ENCODE results near the gene TFF2.

TFF2 gene

DNA sequence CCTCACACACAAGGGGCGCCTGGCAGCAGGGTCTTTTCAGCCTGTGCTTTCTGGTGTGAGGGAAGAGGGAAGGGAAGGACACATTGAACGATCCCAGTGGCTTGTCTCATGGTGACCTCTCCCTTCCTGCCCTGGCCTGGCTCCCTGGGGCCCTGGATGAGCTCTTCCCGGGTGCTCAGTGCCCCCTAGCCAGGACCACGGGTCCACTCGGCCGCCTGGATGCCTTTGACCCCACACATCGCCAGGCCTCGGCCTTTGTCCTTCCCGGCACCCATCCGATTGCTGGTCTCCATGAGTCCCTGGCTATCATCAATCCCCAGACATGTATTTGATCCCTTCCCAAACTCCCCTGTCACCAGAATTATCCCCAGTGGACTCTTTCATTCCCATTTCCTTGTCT is 29.6 kb downstream of the TFF2 start:
- no peak for DNase-seq (ENCODE audit: low read depth)
- TF ChIP-seq CTCF (IDR thresholded peaks at IDR 0.05; ENCODE audit: low read depth, low read length, missing control alignments): no peak
- H3K4me3 ChIP-seq (ENCODE audit: low read depth, low read length): no peak overlapping the region

- no peak for TF ChIP-seq CTCF (IDR thresholded peaks at IDR 0.05; ENCODE audit: low read depth, low read length, missing control alignments)
Observed at GRCh38 chr21:42320791-42321190, 30.0 kb downstream of the TFF2 start.

DNA sequence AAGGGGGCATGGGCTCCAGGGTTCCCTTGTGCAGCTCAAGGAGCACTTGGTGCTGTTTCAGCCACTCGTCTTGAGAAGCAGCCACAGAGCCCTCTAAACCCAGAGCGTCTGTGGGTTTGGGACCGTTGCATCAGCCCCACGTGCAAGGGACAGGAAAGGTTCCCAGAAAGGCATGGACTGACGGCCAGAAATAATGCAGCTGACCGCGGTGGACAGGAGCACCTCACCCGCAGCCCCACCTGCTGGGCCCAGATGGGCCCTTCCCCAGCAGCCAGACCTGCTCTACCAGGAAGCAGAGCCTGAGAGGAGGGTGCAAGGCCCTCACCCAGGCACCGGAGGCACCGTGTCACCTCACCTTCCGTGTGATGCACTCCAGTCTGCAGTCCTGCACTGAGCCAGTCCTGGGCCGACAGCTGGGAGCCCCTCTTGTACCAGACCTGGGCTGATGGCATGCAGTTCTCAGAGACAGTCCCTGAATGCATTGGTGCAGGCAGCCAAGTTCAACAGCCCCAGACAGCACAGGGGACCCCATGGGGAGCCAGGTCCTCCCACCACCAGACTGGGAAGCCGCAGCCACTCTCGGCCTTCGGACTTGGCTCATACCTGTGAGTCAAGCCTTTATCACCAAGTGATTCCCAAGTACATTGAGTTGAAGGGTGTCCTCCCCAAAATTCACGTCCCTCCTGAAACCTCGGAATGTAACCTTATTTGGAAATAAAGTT is 30.8 kb downstream of the TFF2 start:
- H3K4me3 ChIP-seq (ENCODE audit: low read depth, low read length): no peak overlapping the region
- DNase-seq (ENCODE audit: low read depth): no peak

More at GRCh38 chr21:42320791-42321190, 30.0 kb downstream of the TFF2 start:
- no peak overlapping the region for H3K4me3 ChIP-seq (ENCODE audit: low read depth, low read length)
- no peak for DNase-seq (ENCODE audit: low read depth)

GRCh38 chr21:42319376-42319775 is 31.4 kb downstream of the TFF2 start:
- no peak overlapping the region for H3K4me3 ChIP-seq (ENCODE audit: low read depth, low read length)
- DNase-seq (ENCODE audit: low read depth): no peak
- no peak for TF ChIP-seq CTCF (IDR thresholded peaks at IDR 0.05; ENCODE audit: low read depth, low read length, missing control alignments)

More for the DNA sequence above, 30.8 kb downstream of the TFF2 start:
- TF ChIP-seq CTCF (IDR thresholded peaks at IDR 0.05; ENCODE audit: low read depth, low read length, missing control alignments): no peak

GRCh38 chr21:42317826-42318746 is 32.7 kb downstream of the TFF2 start:
- no peak for TF ChIP-seq CTCF (IDR thresholded peaks at IDR 0.05; ENCODE audit: low read depth, low read length, missing control alignments)
- no peak for DNase-seq (ENCODE audit: low read depth)
- no peak overlapping the region for H3K4me3 ChIP-seq (ENCODE audit: low read depth, low read length)

GRCh38 chr21:42317341-42317741 is 33.5 kb downstream of the TFF2 start:
- no peak overlapping the region for H3K4me3 ChIP-seq (ENCODE audit: low read depth, low read length)
- TF ChIP-seq CTCF (IDR thresholded peaks at IDR 0.05; ENCODE audit: low read depth, low read length, missing control alignments): no peak
- no peak for DNase-seq (ENCODE audit: low read depth)

Data from GM12864 (cell line).